AG04450 (cell line): Measurements from ENCODE around the gene PPFIA1. TPM values are rescaled to one million over a fixed set of nuclear protein-coding genes. Genes with fewer than 3 reads are reported as not detected.
A peak's percentile ranks its signal among the peaks of the same experiment; 100 is the strongest.

Experiments
- CTCF ChIA-PET: fragments of 300-600, 350-600 bp; formaldehyde crosslinking; extraction: SDS; loops from one replicate; lab custom pipeline; 2022; ENCODE audit warnings: antibody characterized with exemption, inconsistent platforms; lab: Charles Lee
- POLR2A ChIA-PET: fragments of 350-600 bp; formaldehyde crosslinking; extraction: SDS; loops from one replicate; lab custom pipeline; 2021; ENCODE audit warnings: antibody characterized with exemption, inconsistent platforms; lab: Yijun Ruan, JAX
- DNase-seq: peaks from one replicate; pipeline ENCODE4 v3.0.0-alpha.2; 2011; ENCODE audit warnings: low read depth, low spot score
- H3K27ac ChIP-seq: one replicate; pipeline ENCODE4 v1.5.1; 2012; ENCODE audit warnings: low read depth, low read length, control low read depth
- H3K27me3 ChIP-seq: one replicate; pipeline ENCODE4 v1.6.0; 2012; ENCODE audit warnings: low read length; ENCODE audit not compliant: control insufficient read depth, insufficient read depth
- H3K4me3 ChIP-seq: 2 replicates; pipeline ENCODE4 v1.5.1; 2011; ENCODE audit warnings: mild to moderate bottlenecking, low read depth, low read length, control low read depth
- H3K9me3 ChIP-seq: 2 replicates; pipeline ENCODE4 v1.5.1; 2012; ENCODE audit warnings: low read length; ENCODE audit not compliant: control insufficient read depth, insufficient read depth
- polyA plus RNA-seq: library from polyadenylated mRNA; depleted of rRNA; stranded (reverse); fragments of >200 nt; gene quantifications from 2 replicates; pipeline ENCODE4 v1.2.3, GENCODE V29; 2011
- TF ChIP-seq, protein P1 (sequence below): IDR thresholded peaks from 2 replicates; pipeline ENCODE4 v1.5.1; 2011; ENCODE audit warnings: low read depth, low read length, control low read depth, inconsistent platforms

Gene PPFIA1
- polyA plus RNA-seq, 1 experiment = 39.9 TPM

DNA sequence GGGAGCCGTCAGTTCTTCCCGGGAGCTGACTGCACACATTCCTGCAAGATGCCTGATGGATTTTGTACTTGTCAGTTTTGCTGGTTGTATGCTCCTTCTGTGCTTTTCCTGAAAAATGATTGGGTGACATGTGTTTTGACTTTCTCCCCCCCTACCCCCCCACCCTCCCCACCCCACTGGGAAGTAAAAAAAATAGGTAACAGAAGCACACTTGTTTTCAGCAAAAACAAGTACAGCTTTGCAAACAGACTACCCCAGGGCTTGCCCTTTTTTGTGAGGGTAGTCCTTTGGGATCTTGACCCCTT lies 1.1 kb downstream of the PPFIA1 start:
- CTCF ChIA-PET = no interaction called here

DNA sequence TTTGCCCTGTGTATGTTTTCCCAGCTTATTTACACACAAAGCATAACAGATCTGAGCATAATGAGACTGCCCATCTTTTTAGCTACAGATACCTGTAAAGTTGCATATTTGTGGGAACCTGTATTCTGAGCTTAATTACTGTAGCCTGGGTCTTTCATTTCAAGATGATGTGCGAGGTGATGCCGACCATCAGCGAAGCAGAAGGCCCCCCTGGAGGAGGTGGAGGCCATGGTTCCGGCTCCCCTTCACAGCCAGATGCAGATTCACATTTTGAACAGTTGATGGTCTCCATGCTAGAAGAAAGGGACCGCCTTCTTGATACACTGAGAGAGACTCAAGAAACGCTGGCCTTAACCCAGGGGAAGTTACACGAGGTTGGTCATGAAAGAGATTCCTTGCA lies 1.5 kb downstream of the PPFIA1 start:
- POLR2A ChIA-PET = interaction anchor here (0.6 to 1.1 kb wide), 5 partner anchors 11 to 70 kb away, joined by 3 to 6 read pairs (median 3); no protein-coding TSS in a partner anchor
- Histone ChIP-seq H3K27me3 (peaks cover 9% of the 10 kb centered on the region), H3K4me3 (peak overlapping the region; percentile 34; the same call in 1 of the 2 replicates), H3K27ac (no peak overlapping the region), H3K9me3 (no peaks in the 10 kb centered on the region; the same call in 1 of the 2 replicates)
- TF ChIP-seq, protein P1, sequence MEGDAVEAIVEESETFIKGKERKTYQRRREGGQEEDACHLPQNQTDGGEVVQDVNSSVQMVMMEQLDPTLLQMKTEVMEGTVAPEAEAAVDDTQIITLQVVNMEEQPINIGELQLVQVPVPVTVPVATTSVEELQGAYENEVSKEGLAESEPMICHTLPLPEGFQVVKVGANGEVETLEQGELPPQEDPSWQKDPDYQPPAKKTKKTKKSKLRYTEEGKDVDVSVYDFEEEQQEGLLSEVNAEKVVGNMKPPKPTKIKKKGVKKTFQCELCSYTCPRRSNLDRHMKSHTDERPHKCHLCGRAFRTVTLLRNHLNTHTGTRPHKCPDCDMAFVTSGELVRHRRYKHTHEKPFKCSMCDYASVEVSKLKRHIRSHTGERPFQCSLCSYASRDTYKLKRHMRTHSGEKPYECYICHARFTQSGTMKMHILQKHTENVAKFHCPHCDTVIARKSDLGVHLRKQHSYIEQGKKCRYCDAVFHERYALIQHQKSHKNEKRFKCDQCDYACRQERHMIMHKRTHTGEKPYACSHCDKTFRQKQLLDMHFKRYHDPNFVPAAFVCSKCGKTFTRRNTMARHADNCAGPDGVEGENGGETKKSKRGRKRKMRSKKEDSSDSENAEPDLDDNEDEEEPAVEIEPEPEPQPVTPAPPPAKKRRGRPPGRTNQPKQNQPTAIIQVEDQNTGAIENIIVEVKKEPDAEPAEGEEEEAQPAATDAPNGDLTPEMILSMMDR = no peak
- CTCF ChIA-PET = no interaction called here
- no peak for DNase-seq

More for the DNA sequence above, 1.1 kb downstream of the PPFIA1 start:
- H3K27me3 ChIP-seq = peaks cover 9% of the 10 kb centered on the region
- POLR2A ChIA-PET = interaction anchor here (0.6 to 1.1 kb wide), 5 partner anchors 10 to 70 kb away, joined by 3 to 6 read pairs (median 3); no protein-coding TSS in a partner anchor
- no peaks in the 10 kb centered on the region; the same call in 1 of the 2 replicates for H3K9me3 ChIP-seq
- TF ChIP-seq, protein P1 = no peak
- DNase-seq = no peak
- peak overlapping the region; percentile 84 for H3K4me3 ChIP-seq
- H3K27ac ChIP-seq = no peak overlapping the region

DNA sequence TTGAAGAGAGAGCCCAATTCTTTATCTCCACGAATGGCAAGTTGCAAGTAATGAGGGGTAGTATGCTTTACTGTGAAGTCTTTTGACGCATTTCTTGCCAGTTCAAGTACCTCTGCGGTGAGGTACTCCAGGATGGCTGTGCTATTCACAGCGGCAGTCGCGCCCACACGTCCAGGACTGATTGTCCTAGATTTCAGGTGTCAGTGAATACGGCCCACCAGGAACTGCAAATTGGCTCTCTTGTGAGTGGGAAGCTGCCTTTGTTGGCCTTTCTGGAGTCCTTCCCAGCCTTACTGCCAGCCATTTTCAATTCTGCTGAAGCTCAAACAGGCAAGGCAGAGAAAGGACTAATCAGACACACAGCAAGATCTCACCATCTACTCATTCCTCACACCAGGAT lies 8.5 kb downstream of the PPFIA1 start:
- ChIA-PET CTCF (no interaction called here), POLR2A (no interaction called here)
- Histone ChIP-seq H3K9me3 (no peaks in the 10 kb centered on the region), H3K27ac (no peak overlapping the region), H3K27me3 (no peaks in the 10 kb centered on the region), H3K4me3 (no peak overlapping the region)
- TF ChIP-seq, protein P1 = no peak
- no peak for DNase-seq

DNA sequence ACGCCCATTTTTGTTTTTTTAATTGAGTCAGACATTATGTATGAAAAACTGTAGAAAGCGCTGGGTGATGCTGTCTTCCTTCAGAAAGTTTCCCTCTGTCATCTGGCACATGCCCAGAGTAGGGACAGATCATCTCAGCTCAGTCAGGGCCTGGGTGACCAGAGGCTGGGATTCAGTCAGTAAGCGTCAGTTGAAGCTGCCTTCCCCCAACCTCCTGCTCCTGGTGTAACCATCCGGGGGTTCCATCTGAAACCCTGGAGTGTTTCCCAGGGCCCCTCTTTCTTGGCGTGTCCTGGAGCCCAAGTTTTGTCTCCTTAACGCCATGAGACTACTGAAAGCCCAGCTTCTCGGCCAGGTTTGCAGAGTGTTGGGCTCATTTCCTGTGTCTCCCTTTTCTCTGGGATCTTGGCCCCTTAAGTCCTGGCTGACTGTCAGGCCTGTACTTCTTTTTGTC lies 10.7 kb downstream of the PPFIA1 start:
- Histone ChIP-seq H3K9me3 (no peaks in the 10 kb centered on the region), H3K27ac (peak overlapping the region; percentile 31), H3K4me3 (no peak overlapping the region), H3K27me3 (no peaks in the 10 kb centered on the region)
- ChIA-PET POLR2A (no interaction called here), CTCF (no interaction called here)
- TF ChIP-seq, protein P1 = 0 out of 2 replicates have a peak, but pooled peaks have one; percentile 3
- no peak for DNase-seq

DNA sequence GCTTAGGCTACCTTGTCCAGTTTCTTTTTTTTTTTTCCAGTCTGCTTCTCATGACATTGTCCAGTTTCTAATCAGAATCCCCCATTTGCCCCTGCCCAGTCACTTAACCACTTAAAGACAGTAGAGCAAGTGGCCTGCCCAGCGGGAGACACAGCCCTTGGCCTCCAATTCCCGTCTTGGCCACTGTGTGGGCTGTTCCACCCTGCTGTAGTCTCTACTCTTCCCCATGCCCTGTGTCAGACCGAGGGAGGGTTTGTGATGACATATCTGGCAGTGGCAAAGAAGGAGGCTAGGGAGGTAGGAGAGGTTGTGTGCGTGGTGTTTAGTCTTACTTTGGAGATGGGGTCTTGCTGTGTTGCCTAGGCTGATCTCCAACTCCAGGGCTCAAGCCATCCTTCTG lies 11.5 kb downstream of the PPFIA1 start:
- TF ChIP-seq, protein P1 = no peak
- no peak for DNase-seq

More for the DNA sequence above, 11.5 kb downstream of the PPFIA1 start:
- Histone ChIP-seq H3K27ac (no peak overlapping the region), H3K27me3 (no peaks in the 10 kb centered on the region), H3K4me3 (no peak overlapping the region), H3K9me3 (no peaks in the 10 kb centered on the region)
- ChIA-PET CTCF (no interaction called here), POLR2A (interaction anchor here (0.7 kb wide), 1 partner anchor 34 kb away, joined by 4 read pairs; no protein-coding TSS in a partner anchor)
